SK-N-SH (cell line): ENCODE results near the gene ASTL. TPM values are rescaled to one million over a fixed set of nuclear protein-coding genes. Genes with fewer than 3 reads are reported as not detected.

Experiments used
- CTCF ChIA-PET: fragments of 300-600, 350-600 bp; formaldehyde crosslinking; extraction: SDS; loops from one replicate; lab custom pipeline; 2021; lab: Yijun Ruan, JAX
- POLR2A ChIA-PET: fragments of 350-600 bp; sonication (Branson Sonifier 250); formaldehyde crosslinking; extraction: SDS; loops from one replicate; lab custom pipeline; 2020; ENCODE audit warnings: antibody characterized with exemption, inconsistent platforms; lab: Yijun Ruan, JAX
- DNase-seq: peaks from one replicate; pipeline ENCODE4 v3.0.0; 2012
- H2AFZ ChIP-seq: fragments of 200-600 bp; sonication (generic); 2 replicates; pipeline ENCODE4 v1.8.1; 2016; ENCODE audit warnings: antibody characterized with exemption, mild to moderate bottlenecking, low read depth
- H3F3A ChIP-seq: fragments of 200-600 bp; sonication (generic); replicated peaks from 2 replicates; pipeline ENCODE3; 2016; ENCODE audit warnings: antibody characterized with exemption, mild to moderate bottlenecking; ENCODE audit not compliant: insufficient read depth
- H3K27ac ChIP-seq, 2 experiments: fragments of 200-500 bp in 1 of 2; fragments of 200-600 bp in 1 of 2; sonication (Bioruptor generic) in 1 of 2; sonication (generic), shearing (Covaris generic) in 1 of 2; 2 replicates each; pipeline versions ENCODE4 v1.5.1 to v1.6.1; 2014 to 2016; ENCODE audit warnings: low read depth in 2 of 2, inconsistent platforms in 1 of 2, low read length in 1 of 2, mild to moderate bottlenecking in 1 of 2, mixed read lengths in 1 of 2
- H3K27me3 ChIP-seq: fragments of 200-600 bp; sonication (generic), shearing (Covaris generic); 2 replicates; pipeline ENCODE4 v1.6.1; 2016; ENCODE audit warnings: mixed run types; ENCODE audit not compliant: insufficient read depth
- H3K36me3 ChIP-seq, 2 experiments: fragments of 200-500 bp in 1 of 2; fragments of 200-600 bp in 1 of 2; sonication (Bioruptor generic) in 1 of 2; sonication (generic) in 1 of 2; replicated peaks in 1 of 2; 2 replicates each; pipeline versions ENCODE3 to v1.5.1; 2014 to 2016; ENCODE audit warnings: low read length in 1 of 2, mild to moderate bottlenecking in 1 of 2; ENCODE audit not compliant: insufficient read depth in 2 of 2, control insufficient read depth in 1 of 2
- H3K4me1 ChIP-seq, 2 experiments: fragments of 200-500 bp in 1 of 2; fragments of 200-600 bp in 1 of 2; sonication (Bioruptor generic) in 1 of 2; sonication (generic), shearing (Covaris generic) in 1 of 2; 2 replicates each; pipeline versions ENCODE4 v1.5.1 to v1.6.1; 2014 to 2016; ENCODE audit warnings: low read depth in 1 of 2, low read length in 1 of 2, mixed run types in 1 of 2; ENCODE audit not compliant: insufficient read depth in 2 of 2, control insufficient read depth in 1 of 2
- H3K4me2 ChIP-seq: fragments of 200-600 bp; sonication (generic), shearing (Covaris generic); 2 replicates; pipeline ENCODE4 v1.6.1; 2017; ENCODE audit warnings: mixed run types
- H3K4me3 ChIP-seq, 2 experiments: fragments of 200-500 bp in 1 of 2; fragments of 200-600 bp in 1 of 2; sonication (Bioruptor generic) in 1 of 2; sonication (generic), shearing (Covaris generic) in 1 of 2; 2 replicates each; pipeline versions ENCODE4 v1.5.1 to v1.8.1; 2014 to 2016; ENCODE audit warnings: low read depth in 2 of 2, inconsistent platforms in 1 of 2, low read length in 1 of 2, mild to moderate bottlenecking in 1 of 2, mixed read lengths in 1 of 2, moderate library complexity in 1 of 2
- H3K79me2 ChIP-seq: fragments of 200-600 bp; sonication (generic); 2 replicates; pipeline ENCODE4 v1.8.1; 2017; ENCODE audit warnings: mild to moderate bottlenecking; ENCODE audit not compliant: insufficient read depth
- H3K9ac ChIP-seq: fragments of 200-600 bp; sonication (generic); 2 replicates; pipeline ENCODE4 v1.6.1; 2017; ENCODE audit warnings: mixed run types
- H3K9me2 ChIP-seq: fragments of 200-600 bp; sonication (generic); 2 replicates; pipeline ENCODE4 v1.6.1; 2017; ENCODE audit warnings: mixed run types
- H3K9me3 ChIP-seq: fragments of 200-600 bp; sonication (generic); 2 replicates; pipeline ENCODE4 v1.6.1; 2017; ENCODE audit warnings: mixed run types, mild to moderate bottlenecking, moderate library complexity
- H4K20me1 ChIP-seq: fragments of 200-600 bp; sonication (generic); 2 replicates; pipeline ENCODE4 v1.6.1; 2017; ENCODE audit warnings: mild to moderate bottlenecking, mixed run types; ENCODE audit not compliant: insufficient read depth
- CHD2 ChIP-seq: fragments of 150-350 bp; IDR thresholded peaks from 2 replicates; pipeline ENCODE4 v1.6.1; 2018; ENCODE audit warnings: low read length; ENCODE audit not compliant: partially characterized antibody
- EZH2phosphoT487 ChIP-seq: fragments of 200-600 bp; sonication (generic); IDR thresholded peaks from 2 replicates; pipeline ENCODE4 v1.6.1; 2017; ENCODE audit warnings: low read depth, mixed run types, mild to moderate bottlenecking, antibody characterized with exemption, moderate library complexity, borderline replicate concordance
- FOXJ3 ChIP-seq: sonication (generic); formaldehyde crosslinking; IDR thresholded peaks from 2 replicates; pipeline ENCODE4 v1.5.1; 2020; ENCODE audit warnings: mild to moderate bottlenecking, missing genetic modification reagents
- GABPA ChIP-seq: IDR thresholded peaks from 2 replicates; pipeline ENCODE4 v1.4.0; 2012; ENCODE audit warnings: low read depth, mild to moderate bottlenecking
- JUND ChIP-seq: IDR thresholded peaks from 2 replicates; pipeline ENCODE4 v1.4.0; 2012
- NRF1 ChIP-seq: IDR thresholded peaks from 2 replicates; pipeline ENCODE4 v1.6.1; 2012; ENCODE audit warnings: low read depth, mild to moderate bottlenecking, low read length
- PBX3 ChIP-seq: IDR thresholded peaks from 2 replicates; pipeline ENCODE4; 2012
- RAD21 ChIP-seq: IDR thresholded peaks from 2 replicates; pipeline ENCODE4 v1.6.1; 2012; ENCODE audit warnings: mild to moderate bottlenecking, low read length
- RFX5 ChIP-seq: IDR thresholded peaks from 2 replicates; pipeline ENCODE4 v1.6.1; 2012; ENCODE audit warnings: mild to moderate bottlenecking, improper control_type of control experiment, low read length
- SIN3A ChIP-seq: IDR thresholded peaks from 2 replicates; pipeline ENCODE4 v1.6.1; 2012; ENCODE audit warnings: low read depth, mild to moderate bottlenecking, low read length, moderate library complexity, borderline replicate concordance
- TAF1 ChIP-seq: IDR thresholded peaks from 2 replicates; pipeline ENCODE4 v1.6.1; 2012; ENCODE audit warnings: low read depth, mild to moderate bottlenecking, low read length, moderate library complexity, borderline replicate concordance
- TEAD4 ChIP-seq: IDR thresholded peaks from 2 replicates; pipeline ENCODE4 v1.4.0; 2012; ENCODE audit warnings: mild to moderate bottlenecking, borderline replicate concordance; ENCODE audit not compliant: insufficient read depth
- USF2 ChIP-seq: fragments of 150-350 bp; IDR thresholded peaks from 2 replicates; pipeline ENCODE4 v1.6.1; 2017; ENCODE audit warnings: antibody characterized with exemption, low read length, low read depth, borderline replicate concordance
- ZBTB33 ChIP-seq: IDR thresholded peaks from 2 replicates; pipeline ENCODE4 v1.4.0; 2012; ENCODE audit warnings: low read depth, borderline replicate concordance
- WGBS: methylation state at CpG from one replicate; pipeline ENCODE4 v1.1.6; 2017; ENCODE audit warnings: low lambda C conversion rate; 5-methylcytosine and 5-hydroxymethylcytosine counted together
- polyA plus RNA-seq, 3 experiments: library from polyadenylated mRNA; depleted of rRNA; stranded (reverse); fragments of >200 nt; gene quantifications; 2 replicates each; pipeline ENCODE4 v1.2.3, GENCODE V29; 2012
- TF ChIP-seq, protein P1 (sequence below): IDR thresholded peaks from 2 replicates; pipeline ENCODE4 v1.4.0; 2012; ENCODE audit warnings: low read depth
- TF ChIP-seq, protein P2 (sequence below): IDR thresholded peaks from 2 replicates; pipeline ENCODE4 v1.6.1; 2012; ENCODE audit warnings: mild to moderate bottlenecking, low read depth, low read length, moderate library complexity
- TF ChIP-seq, protein P3 (sequence below): IDR thresholded peaks from 2 replicates; pipeline ENCODE4 v1.4.0; 2012; ENCODE audit warnings: low read depth, borderline replicate concordance

ASTL gene
- polyA plus RNA-seq, 1 of the 3 experiments (the other 2 are of a cell fraction): not detected

DNA sequence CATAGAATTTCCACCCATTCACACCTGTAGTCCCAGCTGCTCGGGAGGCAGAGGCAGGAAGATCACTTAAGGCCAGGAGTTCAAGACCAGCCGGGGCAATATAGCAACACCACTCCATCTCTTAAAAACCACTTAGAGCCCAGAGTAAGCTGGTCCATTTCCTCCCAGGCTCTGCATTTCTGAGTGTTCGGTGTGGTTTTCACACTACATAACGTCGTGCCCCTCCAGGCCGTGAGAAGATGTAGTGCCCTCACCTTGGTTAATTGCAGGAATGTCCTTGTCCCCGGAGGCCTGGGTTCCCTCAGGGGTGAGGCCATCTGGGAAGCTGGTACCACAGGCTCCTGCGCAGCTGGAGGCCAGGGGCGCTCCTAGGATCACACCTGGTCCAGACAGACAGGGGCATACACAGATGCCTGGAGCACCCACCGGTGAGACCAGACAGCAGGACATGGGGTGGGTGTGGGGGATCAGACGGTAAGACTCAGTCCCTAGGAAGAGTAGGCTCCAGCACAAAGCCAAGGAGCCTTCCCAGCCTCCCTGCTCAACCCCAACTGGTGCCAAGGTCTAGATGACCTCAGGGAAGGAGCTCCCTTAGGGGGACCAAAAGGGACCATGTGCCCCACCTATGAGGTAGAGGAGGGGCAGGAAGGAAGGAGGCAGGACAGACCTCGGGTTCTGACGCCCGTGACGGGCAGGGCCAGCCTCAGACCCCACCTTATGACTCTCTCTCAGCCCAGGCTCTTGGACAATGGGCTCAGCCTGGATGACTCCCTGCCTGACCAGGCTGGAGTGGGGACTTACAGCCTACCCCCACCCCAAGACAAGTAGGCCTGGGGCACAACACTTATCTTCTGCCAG is 752 bp downstream of the ASTL start:
- Histone ChIP-seq H3F3A (no peaks in the 10 kb centered on the region), H3K27ac (no peak overlapping the region), H3K9me2 (no peaks in the 10 kb centered on the region), H3K36me3 (no peaks in the 10 kb centered on the region), H3K79me2 (no peaks in the 10 kb centered on the region), H3K4me3 (no peak overlapping the region), H2AFZ (no peak overlapping the region), H3K27me3 (peaks cover 7% of the 10 kb centered on the region; the same call in 1 of the 2 replicates), H3K4me1 (peaks cover 0 to 13% of the 10 kb centered on the region in 2 experiments; a peak in 1 of 4 replicates), H4K20me1 (no peaks in the 10 kb centered on the region), H3K9ac (no peak overlapping the region), H3K9me3 (no peaks in the 10 kb centered on the region), H3K4me2 (no peak overlapping the region)
- no peak for DNase-seq
- WGBS: 78% methylated on average over 12 of the region's 15 CpGs
- CTCF ChIA-PET: interaction anchor here (1.0 to 5.6 kb wide), 14 partner anchors 7 to 146 kb away, joined by 3 to 102 read pairs (median 5); partner anchors contain the start of genes ADRA2B and ANKRD36C
- POLR2A ChIA-PET: interaction anchor here (1.5 kb wide), 1 partner anchor 37 kb away, joined by 6 read pairs; no protein-coding TSS in a partner anchor
- no peak for TF ChIP-seq TEAD4
- no peak for TF ChIP-seq ZBTB33
- TF ChIP-seq RAD21: no peak
- no peak for TF ChIP-seq NRF1
- TF ChIP-seq TAF1: no peak
- TF ChIP-seq, protein P1, sequence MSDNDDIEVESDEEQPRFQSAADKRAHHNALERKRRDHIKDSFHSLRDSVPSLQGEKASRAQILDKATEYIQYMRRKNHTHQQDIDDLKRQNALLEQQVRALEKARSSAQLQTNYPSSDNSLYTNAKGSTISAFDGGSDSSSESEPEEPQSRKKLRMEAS: no peak
- TF ChIP-seq FOXJ3 (CRISPR knock-in tag): no peak
- no peak for TF ChIP-seq USF2
- TF ChIP-seq CHD2: no peak
- TF ChIP-seq JUND: no peak
- TF ChIP-seq EZH2phosphoT487: no peak
- TF ChIP-seq, protein P2, sequence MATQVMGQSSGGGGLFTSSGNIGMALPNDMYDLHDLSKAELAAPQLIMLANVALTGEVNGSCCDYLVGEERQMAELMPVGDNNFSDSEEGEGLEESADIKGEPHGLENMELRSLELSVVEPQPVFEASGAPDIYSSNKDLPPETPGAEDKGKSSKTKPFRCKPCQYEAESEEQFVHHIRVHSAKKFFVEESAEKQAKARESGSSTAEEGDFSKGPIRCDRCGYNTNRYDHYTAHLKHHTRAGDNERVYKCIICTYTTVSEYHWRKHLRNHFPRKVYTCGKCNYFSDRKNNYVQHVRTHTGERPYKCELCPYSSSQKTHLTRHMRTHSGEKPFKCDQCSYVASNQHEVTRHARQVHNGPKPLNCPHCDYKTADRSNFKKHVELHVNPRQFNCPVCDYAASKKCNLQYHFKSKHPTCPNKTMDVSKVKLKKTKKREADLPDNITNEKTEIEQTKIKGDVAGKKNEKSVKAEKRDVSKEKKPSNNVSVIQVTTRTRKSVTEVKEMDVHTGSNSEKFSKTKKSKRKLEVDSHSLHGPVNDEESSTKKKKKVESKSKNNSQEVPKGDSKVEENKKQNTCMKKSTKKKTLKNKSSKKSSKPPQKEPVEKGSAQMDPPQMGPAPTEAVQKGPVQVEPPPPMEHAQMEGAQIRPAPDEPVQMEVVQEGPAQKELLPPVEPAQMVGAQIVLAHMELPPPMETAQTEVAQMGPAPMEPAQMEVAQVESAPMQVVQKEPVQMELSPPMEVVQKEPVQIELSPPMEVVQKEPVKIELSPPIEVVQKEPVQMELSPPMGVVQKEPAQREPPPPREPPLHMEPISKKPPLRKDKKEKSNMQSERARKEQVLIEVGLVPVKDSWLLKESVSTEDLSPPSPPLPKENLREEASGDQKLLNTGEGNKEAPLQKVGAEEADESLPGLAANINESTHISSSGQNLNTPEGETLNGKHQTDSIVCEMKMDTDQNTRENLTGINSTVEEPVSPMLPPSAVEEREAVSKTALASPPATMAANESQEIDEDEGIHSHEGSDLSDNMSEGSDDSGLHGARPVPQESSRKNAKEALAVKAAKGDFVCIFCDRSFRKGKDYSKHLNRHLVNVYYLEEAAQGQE: no peak
- TF ChIP-seq, protein P3, sequence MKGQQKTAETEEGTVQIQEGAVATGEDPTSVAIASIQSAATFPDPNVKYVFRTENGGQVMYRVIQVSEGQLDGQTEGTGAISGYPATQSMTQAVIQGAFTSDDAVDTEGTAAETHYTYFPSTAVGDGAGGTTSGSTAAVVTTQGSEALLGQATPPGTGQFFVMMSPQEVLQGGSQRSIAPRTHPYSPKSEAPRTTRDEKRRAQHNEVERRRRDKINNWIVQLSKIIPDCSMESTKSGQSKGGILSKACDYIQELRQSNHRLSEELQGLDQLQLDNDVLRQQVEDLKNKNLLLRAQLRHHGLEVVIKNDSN: no peak
- TF ChIP-seq RFX5: no peak
- TF ChIP-seq PBX3: no peak
- TF ChIP-seq SIN3A: no peak
- no peak for TF ChIP-seq GABPA
